GM21360 (cell line): ENCODE data around the gene NREP.
"Not testable (repeated sequence)": the region's sequence is repeated elsewhere in the genome, so short reads cannot be mapped to it uniquely, and the experiment has no call there.

Experiments
- ATAC-seq: cut with Tn5 transposase; IDR thresholded peaks from one replicate; pipeline ENCODE4 v1.9.1; 2021; ENCODE audit warnings: mild to moderate bottlenecking, moderate library complexity; ENCODE audit not compliant: unreplicated experiment

NREP gene

GRCh38 chr5:111741278-111741677 is 15.7 kb downstream of the NREP start:
- peak; percentile 83 for ATAC-seq

DNA sequence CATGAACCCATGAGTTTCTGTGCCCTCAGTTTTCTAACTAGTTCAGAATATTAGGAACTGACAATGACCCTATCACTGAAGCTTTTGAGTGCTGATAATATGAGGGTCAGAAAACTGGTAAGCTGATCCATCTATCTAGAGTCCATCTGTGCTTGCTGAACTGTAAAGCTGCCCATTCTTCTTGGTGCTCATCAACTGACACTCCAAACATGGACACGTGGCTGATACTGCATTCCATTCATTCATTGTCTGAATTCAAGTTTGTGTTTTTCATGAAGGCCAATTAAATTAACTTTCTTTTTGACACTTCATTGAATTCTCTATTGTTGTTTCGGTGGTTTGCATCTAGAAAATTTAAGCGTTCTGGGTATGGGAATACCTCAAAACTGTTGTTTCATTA is 17.6 kb downstream of the NREP start:
- ATAC-seq, result no peak

DNA sequence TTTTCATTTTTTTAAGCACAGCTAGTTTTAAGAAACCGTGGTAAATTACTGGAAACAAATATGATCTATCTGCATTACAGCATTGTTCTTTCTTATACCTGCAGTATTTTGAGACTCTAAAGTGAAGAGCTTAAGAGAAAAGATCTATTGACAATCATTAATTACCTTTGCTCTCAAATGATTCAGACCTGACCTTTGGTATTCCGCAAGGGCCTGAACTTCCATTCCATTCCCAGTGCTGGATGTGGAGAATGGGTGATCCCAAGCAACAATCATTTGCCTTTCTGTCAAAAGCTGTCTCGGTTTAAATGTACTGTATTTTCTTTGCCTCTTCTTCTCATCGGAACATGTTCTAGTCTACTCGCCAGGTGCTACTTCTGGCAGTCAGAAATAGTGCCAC is 18.9 kb downstream of the NREP start:
- ATAC-seq, result no peak

DNA sequence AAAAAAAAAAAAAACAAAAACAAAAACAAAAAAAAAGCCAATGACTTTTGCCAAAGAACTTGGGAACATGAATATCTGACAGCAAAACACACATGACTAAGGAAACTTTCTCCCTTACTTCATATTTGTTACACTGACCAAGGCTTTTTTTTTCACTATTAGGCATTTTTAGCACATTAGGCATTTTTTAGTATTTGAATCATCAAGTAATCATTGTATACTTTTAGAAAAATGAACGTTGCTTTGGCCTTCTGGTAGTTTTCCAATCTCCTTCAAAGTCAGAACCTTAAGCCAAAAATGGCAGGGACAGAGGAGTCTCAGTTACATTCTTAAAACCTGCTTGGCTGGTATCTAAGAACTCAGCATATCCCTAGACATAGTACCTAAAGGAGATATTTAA is 19.3 kb downstream of the NREP start:
- ATAC-seq, result no peak

- ATAC-seq, result no peak
Observed at GRCh38 chr5:111735583-111736270, 21.3 kb downstream of the NREP start.

DNA sequence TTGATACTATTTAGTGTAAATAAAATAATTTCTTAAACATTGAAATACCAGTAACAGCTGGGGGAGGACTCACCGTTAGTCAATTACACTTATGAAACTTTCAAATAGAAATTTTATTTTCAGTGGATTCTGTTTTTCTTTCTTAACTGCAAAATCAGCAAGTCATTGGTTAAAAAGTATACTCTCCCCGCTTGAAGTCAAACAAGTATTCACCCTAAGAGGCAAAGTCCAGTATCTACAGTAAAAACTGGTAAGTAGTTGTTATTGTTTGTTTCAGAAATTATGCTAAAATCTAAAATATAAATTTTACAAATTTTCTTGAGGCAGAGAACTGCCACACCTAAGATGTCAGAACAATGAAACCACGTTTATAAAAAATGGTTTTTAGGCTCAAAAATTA is 22.4 kb downstream of the NREP start:
- no peak for ATAC-seq

GRCh38 chr5:111734013-111734412 is 23.0 kb downstream of the NREP start:
- ATAC-seq, result no peak

DNA sequence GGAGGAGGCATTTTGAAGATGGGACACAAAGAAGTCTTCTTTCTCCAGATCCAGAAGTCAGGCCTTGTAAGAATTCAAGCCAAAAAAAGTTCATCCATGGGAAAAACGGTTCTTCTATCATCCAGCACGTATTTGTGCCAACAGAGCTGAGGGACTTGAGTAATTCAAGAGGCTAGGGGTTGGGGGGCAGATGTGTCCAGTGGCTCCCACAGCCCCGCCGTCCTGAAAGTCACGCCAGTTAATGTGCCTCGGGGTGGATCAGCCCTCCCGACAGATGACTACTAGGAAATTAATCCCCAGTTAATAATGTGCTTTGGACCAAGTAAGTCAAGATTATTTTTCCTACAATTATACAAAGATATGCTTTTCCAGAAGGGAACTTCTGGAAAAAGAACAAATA is 23.4 kb downstream of the NREP start:
- no peak for ATAC-seq

DNA sequence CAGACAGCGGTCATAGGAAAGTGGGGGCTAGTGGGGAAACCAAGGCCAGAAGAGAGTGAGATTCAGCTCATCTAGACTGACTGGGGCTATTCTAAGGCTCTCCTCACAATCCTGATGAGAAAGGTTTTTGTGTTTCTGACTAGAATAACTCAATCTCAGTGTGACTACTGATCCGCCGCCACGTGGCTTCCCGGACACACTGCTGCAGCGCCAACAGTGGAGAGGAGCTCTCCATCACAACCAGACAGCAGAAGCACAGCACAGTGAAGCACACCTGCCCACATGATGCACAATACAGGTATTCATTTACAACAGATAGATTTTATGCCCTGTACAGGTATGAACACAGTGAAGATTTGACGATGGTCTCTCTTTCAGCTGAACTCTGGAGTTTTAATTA is 25.4 kb downstream of the NREP start:
- no peak for ATAC-seq

GRCh38 chr5:111730659-111731382 is 26.2 kb downstream of the NREP start:
- no peak for ATAC-seq

DNA sequence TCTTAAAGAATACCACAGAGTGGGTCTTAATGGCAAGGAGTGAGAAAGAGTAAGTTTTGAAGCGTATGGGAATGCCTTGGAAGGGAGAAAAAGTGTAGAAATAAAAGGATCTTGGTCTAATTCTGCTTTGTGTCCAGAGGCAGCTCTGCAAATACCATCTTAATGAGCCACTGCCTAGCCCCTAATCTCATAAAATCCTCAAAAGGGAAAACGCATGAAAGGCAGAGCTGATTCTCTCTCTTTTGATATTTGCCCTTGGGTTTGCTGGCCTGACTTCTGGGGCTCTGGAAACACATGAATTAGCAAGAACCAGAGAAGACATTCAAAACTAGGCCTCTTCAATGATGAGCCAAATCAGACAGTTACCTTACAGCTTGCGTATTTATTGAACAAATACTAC is 28.1 kb downstream of the NREP start:
- ATAC-seq, result no peak

DNA sequence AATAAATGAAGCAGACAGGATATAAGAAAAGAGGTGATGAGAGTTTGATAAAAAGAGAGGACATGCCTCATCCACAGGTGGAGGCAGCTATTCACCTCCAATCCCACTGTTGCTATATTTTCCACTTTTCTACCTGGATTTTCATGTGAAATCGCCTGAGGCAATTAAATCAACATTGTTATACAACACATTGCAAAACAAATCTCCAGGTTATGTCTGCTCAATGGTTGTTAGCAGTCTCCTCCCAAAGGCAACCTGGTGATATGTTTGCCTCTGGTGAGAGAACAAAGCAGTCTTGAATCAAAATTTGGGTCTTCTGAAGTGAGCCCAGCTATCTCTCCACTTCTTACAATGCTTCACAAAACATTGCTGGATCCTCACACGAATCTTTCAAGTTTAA is 30.0 kb downstream of the NREP start:
- no peak for ATAC-seq

GRCh38 chr5:111722140-111722539 is 34.9 kb downstream of the NREP start:
- no peak for ATAC-seq

- ATAC-seq, result no peak
Observed at GRCh38 chr5:111720333-111720890, 36.6 kb downstream of the NREP start.

GRCh38 chr5:111719773-111720172 is 37.2 kb downstream of the NREP start:
- ATAC-seq, result no peak

DNA sequence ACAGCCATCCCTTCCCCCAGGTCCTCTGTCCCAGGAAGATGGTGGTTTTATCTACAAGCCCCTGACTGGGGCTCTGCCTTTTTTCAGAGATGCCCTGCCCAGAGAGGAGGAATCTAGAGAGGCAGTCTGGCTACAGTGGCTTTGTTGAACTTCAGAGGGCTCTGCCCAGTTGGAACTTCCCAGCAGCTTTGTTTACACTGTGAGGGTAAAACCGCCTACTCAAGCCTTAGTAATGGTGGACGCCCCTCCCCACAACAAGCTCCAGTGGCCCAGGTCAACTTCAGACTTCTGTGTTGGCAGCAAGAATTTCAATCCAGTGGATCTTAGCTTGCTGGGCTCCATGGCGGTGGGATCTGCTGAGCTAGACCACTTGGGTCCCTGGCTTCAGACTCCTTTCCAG is 40.2 kb downstream of the NREP start:
- not testable (repeated sequence) for ATAC-seq

GRCh38 chr5:111707630-111708164 is 49.3 kb downstream of the NREP start:
- no peak for ATAC-seq

GRCh38 chr5:111706345-111706744 is 50.6 kb downstream of the NREP start:
- no peak for ATAC-seq

- no peak for ATAC-seq
Observed at GRCh38 chr5:111704452-111705085, 52.4 kb downstream of the NREP start.

DNA sequence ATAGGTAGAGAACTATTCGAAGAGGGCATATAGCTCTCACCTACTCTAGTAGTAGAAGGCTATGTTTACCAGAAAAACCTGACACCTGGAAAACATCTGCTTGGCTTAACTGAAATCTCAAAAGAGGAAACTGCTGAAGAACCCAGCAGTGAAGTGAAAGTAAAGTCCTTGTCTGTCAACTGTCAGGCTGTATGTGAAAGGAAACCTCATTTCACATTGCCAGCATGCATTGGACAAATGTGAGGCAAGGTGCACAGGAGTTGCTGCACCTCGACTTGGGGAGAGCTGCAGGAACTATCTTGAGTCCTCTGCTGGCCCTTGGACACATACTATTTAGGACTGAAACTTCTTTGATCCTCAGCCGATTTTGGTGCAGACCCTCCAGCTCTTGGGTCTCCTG is 53.3 kb downstream of the NREP start:
- peak; percentile 97 for ATAC-seq

DNA sequence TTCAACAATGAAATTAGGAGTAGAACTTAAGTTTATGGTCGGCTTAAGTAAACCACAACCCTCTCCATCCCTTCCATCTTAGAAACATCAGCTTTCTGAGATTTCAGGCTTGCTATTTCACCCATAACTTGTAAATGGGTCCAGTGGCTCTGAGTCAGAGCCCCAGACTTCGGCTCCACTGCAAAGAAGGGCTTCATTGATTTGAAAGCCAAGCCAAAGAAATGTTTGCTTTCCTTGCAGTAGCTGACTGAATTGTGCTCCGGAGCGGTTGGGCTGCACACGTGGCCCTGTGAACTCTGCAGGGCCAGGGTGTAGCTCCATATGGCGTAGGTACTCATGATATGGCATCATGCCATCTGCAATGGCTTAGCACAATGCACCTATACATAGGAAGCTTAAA is 57.0 kb downstream of the NREP start:
- ATAC-seq, result no peak

DNA sequence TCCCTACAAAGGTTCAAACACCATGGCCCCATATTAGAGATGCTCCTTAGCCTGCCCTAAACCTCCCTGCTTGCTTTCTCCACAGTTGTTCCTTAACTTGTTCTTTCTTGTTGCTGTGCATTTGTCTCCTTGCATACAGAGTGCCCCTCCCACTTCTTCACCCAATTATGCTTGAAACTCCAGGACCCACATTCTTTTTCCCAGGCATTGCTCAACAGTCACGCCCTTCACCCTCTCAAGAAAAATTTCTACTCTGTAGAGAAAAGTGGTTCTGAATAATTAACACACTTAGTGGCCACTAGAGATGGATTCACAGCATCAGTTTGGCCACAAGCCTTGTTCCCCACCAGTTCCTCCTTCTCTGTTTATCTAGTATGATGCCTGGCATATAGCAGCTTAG is 57.7 kb downstream of the NREP start:
- no peak for ATAC-seq
